ENCODE measurements around the gene ZNF385B. TPM values are rescaled to one million over a fixed set of nuclear protein-coding genes. Genes with fewer than 3 reads are reported as not detected.

ZNF385B gene
- total RNA-seq, 1 donor from 2014 or later = 1.9 TPM

- Mint-ChIP-seq H3K36me3 (no peaks in the 10 kb centered on the region), H3K9me3 (no peaks in the 10 kb centered on the region), H3K27ac (no peak overlapping the region), H3K4me3 (no peak overlapping the region), H3K4me1 (ENCODE audit: unreplicated experiment) (peaks cover 13% of the 10 kb centered on the region), H3K27me3 (no peaks in the 10 kb centered on the region)
- TF ChIP-seq, protein P1, sequence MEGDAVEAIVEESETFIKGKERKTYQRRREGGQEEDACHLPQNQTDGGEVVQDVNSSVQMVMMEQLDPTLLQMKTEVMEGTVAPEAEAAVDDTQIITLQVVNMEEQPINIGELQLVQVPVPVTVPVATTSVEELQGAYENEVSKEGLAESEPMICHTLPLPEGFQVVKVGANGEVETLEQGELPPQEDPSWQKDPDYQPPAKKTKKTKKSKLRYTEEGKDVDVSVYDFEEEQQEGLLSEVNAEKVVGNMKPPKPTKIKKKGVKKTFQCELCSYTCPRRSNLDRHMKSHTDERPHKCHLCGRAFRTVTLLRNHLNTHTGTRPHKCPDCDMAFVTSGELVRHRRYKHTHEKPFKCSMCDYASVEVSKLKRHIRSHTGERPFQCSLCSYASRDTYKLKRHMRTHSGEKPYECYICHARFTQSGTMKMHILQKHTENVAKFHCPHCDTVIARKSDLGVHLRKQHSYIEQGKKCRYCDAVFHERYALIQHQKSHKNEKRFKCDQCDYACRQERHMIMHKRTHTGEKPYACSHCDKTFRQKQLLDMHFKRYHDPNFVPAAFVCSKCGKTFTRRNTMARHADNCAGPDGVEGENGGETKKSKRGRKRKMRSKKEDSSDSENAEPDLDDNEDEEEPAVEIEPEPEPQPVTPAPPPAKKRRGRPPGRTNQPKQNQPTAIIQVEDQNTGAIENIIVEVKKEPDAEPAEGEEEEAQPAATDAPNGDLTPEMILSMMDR (conservative IDR thresholded peaks at IDR 0.05) = no peak
- DNase-seq (ENCODE audit: extremely low spot score, unreplicated experiment) = no peak
These were observed 419.9 kb downstream of the ZNF385B start for GRCh38 chr2:179441551-179441950.

GRCh38 chr2:179440642-179441251 is 420.7 kb downstream of the ZNF385B start:
- no peak overlapping the region for H3K27ac Mint-ChIP-seq
- TF ChIP-seq, protein P1 (conservative IDR thresholded peaks at IDR 0.05) = peak; percentile 77

GRCh38 chr2:179438654-179439053 is 422.8 kb downstream of the ZNF385B start:
- Mint-ChIP-seq H3K4me1 (ENCODE audit: unreplicated experiment) (peaks cover 13% of the 10 kb centered on the region), H3K27me3 (no peaks in the 10 kb centered on the region), H3K36me3 (no peaks in the 10 kb centered on the region), H3K9me3 (no peaks in the 10 kb centered on the region), H3K4me3 (no peak overlapping the region), H3K27ac (no peak overlapping the region)
- TF ChIP-seq, protein P1 (conservative IDR thresholded peaks at IDR 0.05) = no peak
- no peak for DNase-seq (ENCODE audit: extremely low spot score, unreplicated experiment)

More at GRCh38 chr2:179440642-179441251, 420.7 kb downstream of the ZNF385B start:
- Mint-ChIP-seq H3K4me1 (ENCODE audit: unreplicated experiment) (peaks cover 13% of the 10 kb centered on the region), H3K9me3 (no peaks in the 10 kb centered on the region), H3K27me3 (no peaks in the 10 kb centered on the region), H3K36me3 (no peaks in the 10 kb centered on the region), H3K4me3 (no peak overlapping the region)
- DNase-seq (ENCODE audit: extremely low spot score, unreplicated experiment) = no peak

GRCh38 chr2:179437430-179437829 is 424.0 kb downstream of the ZNF385B start:
- TF ChIP-seq, protein P1 (conservative IDR thresholded peaks at IDR 0.05) = no peak
- DNase-seq (ENCODE audit: extremely low spot score, unreplicated experiment) = no peak
- H3K4me1 Mint-ChIP-seq (ENCODE audit: unreplicated experiment) = peaks cover 8% of the 10 kb centered on the region
- no peaks in the 10 kb centered on the region for H3K36me3 Mint-ChIP-seq
- H3K27me3 Mint-ChIP-seq = peaks cover under 1% of the 10 kb centered on the region
- no peaks in the 10 kb centered on the region for H3K9me3 Mint-ChIP-seq
- no peak overlapping the region for H3K27ac Mint-ChIP-seq
- no peak overlapping the region for H3K4me3 Mint-ChIP-seq

DNA sequence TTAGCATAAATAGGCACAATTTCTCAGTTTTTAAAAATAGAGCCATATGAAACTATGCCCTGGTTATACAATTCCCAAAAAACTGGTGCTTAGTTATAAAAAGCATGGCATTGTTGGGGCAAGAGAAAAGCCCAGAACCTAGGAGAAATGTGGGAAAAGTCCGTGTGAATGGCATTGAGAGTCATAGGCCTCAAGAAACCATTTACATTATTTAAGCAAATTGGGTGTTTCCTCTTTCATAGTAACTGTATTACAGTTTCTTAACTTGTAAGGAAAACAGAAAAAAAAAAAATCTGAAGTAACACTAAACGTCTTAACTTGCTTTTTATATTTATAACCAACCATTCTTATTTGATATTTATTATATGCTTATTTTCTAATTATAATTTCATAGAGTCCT is 425.8 kb downstream of the ZNF385B start:
- Mint-ChIP-seq H3K4me3 (no peak overlapping the region), H3K36me3 (no peaks in the 10 kb centered on the region), H3K9me3 (no peaks in the 10 kb centered on the region), H3K4me1 (ENCODE audit: unreplicated experiment) (peaks cover 8% of the 10 kb centered on the region), H3K27me3 (peaks cover 4% of the 10 kb centered on the region), H3K27ac (no peak overlapping the region)
- DNase-seq (ENCODE audit: extremely low spot score, unreplicated experiment) = no peak
- TF ChIP-seq, protein P1 (conservative IDR thresholded peaks at IDR 0.05) = no peak

Measured in type B pancreatic cell (in vitro differentiated cells).